H1 (cell line): ENCODE data around the gene DDX41. TPM values are rescaled to one million over a fixed set of nuclear protein-coding genes. Genes with fewer than 3 reads are reported as not detected.
A peak's percentile ranks its signal among the peaks of the same experiment; 100 is the strongest.

Source experiments
- BACH1 ChIP-seq: IDR thresholded peaks from 2 replicates; pipeline ENCODE4 v1.6.1; 2012; ENCODE audit warnings: low read length, improper control_type of control experiment
- BRCA1 ChIP-seq: IDR thresholded peaks from 2 replicates; pipeline ENCODE4 v1.6.1; 2012; ENCODE audit warnings: low read depth, low read length, improper control_type of control experiment
- CBX5 ChIP-seq: fragments of 300-800, 300-1000 bp; sonication (generic); IDR thresholded peaks from 2 replicates; pipeline ENCODE4 v1.7.1; 2016; ENCODE audit warnings: antibody characterized with exemption, low read length, low read depth
- CEBPB ChIP-seq: IDR thresholded peaks from 2 replicates; pipeline ENCODE4 v1.6.1; 2012; ENCODE audit warnings: low read depth, low read length
- CHD1 ChIP-seq: IDR thresholded peaks from 2 replicates; pipeline ENCODE4 v1.6.1; 2012; ENCODE audit warnings: low read depth, low read length, improper control_type of control experiment
- CREB1 ChIP-seq: IDR thresholded peaks from 2 replicates; pipeline ENCODE4 v1.6.1; 2012; ENCODE audit warnings: inconsistent platforms
- EZH2 ChIP-seq: fragments of 200-600 bp; sonication (generic); IDR thresholded peaks from 2 replicates; pipeline ENCODE4 v1.7.1; 2012; ENCODE audit warnings: low read depth, mild to moderate bottlenecking, moderate library complexity, low read length, inconsistent platforms; ENCODE audit not compliant: severe bottlenecking
- GABPA ChIP-seq: IDR thresholded peaks from 2 replicates; pipeline ENCODE4 v1.6.1; 2011; ENCODE audit warnings: mild to moderate bottlenecking, low read length, moderate library complexity, borderline replicate concordance; ENCODE audit not compliant: insufficient read depth
- GTF2F1 ChIP-seq: IDR thresholded peaks from 2 replicates; pipeline ENCODE4 v1.6.1; 2012; ENCODE audit warnings: low read depth, low read length, improper control_type of control experiment, borderline replicate concordance
- POLR2AphosphoS5 ChIP-seq: IDR thresholded peaks from 2 replicates; pipeline ENCODE4 v1.6.1; 2011; ENCODE audit warnings: low read depth, low read length
- RAD21 ChIP-seq, 2 experiments: IDR thresholded peaks in 1 of 2; conservative IDR thresholded peaks in 1 of 2; 2 replicates each; pipeline ENCODE4 v1.6.1; 2011; ENCODE audit warnings: low read depth in 2 of 2, low read length in 2 of 2, improper control_type of control experiment in 1 of 2, inconsistent platforms in 1 of 2, mild to moderate bottlenecking in 1 of 2, moderate library complexity in 1 of 2
- RFX5 ChIP-seq: IDR thresholded peaks from 2 replicates; pipeline ENCODE4 v1.6.1; 2011; ENCODE audit warnings: low read depth, low read length, improper control_type of control experiment, borderline replicate concordance
- RNF2 ChIP-seq: fragments of 200-900, 300-1000 bp; sonication (generic); IDR thresholded peaks from 2 replicates; pipeline ENCODE4 v1.7.1; 2016; ENCODE audit warnings: borderline replicate concordance, low read depth, mild to moderate bottlenecking, antibody characterized with exemption, low read length; ENCODE audit not compliant: poor library complexity, severe bottlenecking; ENCODE audit errors: missing control alignments
- SIN3A ChIP-seq, 2 experiments: IDR thresholded peaks in 1 of 2; conservative IDR thresholded peaks in 1 of 2; 2 replicates each; pipeline ENCODE4 v1.6.1; 2011 to 2012; ENCODE audit warnings: low read length in 2 of 2, improper control_type of control experiment in 1 of 2, low read depth in 1 of 2, mild to moderate bottlenecking in 1 of 2
- SP2 ChIP-seq: IDR thresholded peaks from 2 replicates; pipeline ENCODE4 v1.6.1; 2012; ENCODE audit warnings: mild to moderate bottlenecking, low read length, inconsistent platforms
- TCF12 ChIP-seq: IDR thresholded peaks from 2 replicates; pipeline ENCODE4 v1.6.1; 2011; ENCODE audit warnings: low read depth, mild to moderate bottlenecking, low read length
- TEAD4 ChIP-seq: IDR thresholded peaks from 2 replicates; pipeline ENCODE4 v1.6.1; 2012; ENCODE audit warnings: low read depth, low read length, inconsistent platforms, mixed read lengths
- polyA plus RNA-seq, 7 experiments: library from polyadenylated mRNA; depleted of rRNA in 3 of 7; stranded (reverse) in 5 of 7; unstranded in 2 of 7; fragments of >200 nt in 5 of 7; fragments of 200-250 nt in 2 of 7; gene quantifications; 1 replicate in 5 of 7; 2 replicates in 1 of 7; 4 replicates in 1 of 7; pipeline versions ENCODE4 v1.2.1 to v1.2.3, GENCODE V29; 2011 to 2013; ENCODE audit warnings: missing spikeins in 2 of 7, mixed read lengths in 2 of 7
- total RNA-seq: library from RNA; stranded (reverse); fragmentation: NEBNext Ultra II Directional; extraction: Animal tissue kit (Norgen Biotek cat#: 25700); gene quantifications from 2 replicates; pipeline ENCODE4 v1.2.1, GENCODE V29; 2021

DDX41 gene
- total and polyA plus RNA-seq, 2 of the 8 experiments (the other 6 are each of a cell fraction or from before 2014, with no cell fraction given) = 102 to 135 TPM

GRCh38 chr5:177491429-177491945 lies 25.3 kb downstream of the DDX41 start (continued):
- 0 out of 2 replicates have a peak, but pooled peaks have one; percentile 9 for TF ChIP-seq TEAD4
- no peak; the same call in 1 of the 2 replicates for TF ChIP-seq CEBPB
- TF ChIP-seq RAD21 (IDR thresholded peaks at IDR 0.05 in 1 of 2, conservative IDR thresholded peaks at IDR 0.05 in 1 of 2; ENCODE audit: low read depth in 2 of 2, low read length in 2 of 2) = peak; percentile 54 to 72
- no peak for TF ChIP-seq CHD1
- TF ChIP-seq GTF2F1 = no peak
- TF ChIP-seq SIN3A (conservative IDR thresholded peaks at IDR 0.05 in 1 of 2, IDR thresholded peaks at IDR 0.05 in 1 of 2; ENCODE audit: low read depth in 1 of 2, low read length in 2 of 2) = peak in 1 of 2 experiments; percentile 68; a peak in 1 of 4 replicates
- peak; percentile 78 for TF ChIP-seq CREB1
- no peak for TF ChIP-seq EZH2
- TF ChIP-seq BACH1 = no peak
- TF ChIP-seq RFX5 = 0 out of 2 replicates have a peak, but pooled peaks have one; percentile 14
- 0 out of 2 replicates have a peak, but pooled peaks have one; percentile 18 for TF ChIP-seq TCF12
- no peak for TF ChIP-seq SP2
- peak; percentile 79; the same call in 1 of the 2 replicates for TF ChIP-seq GABPA
- no peak for TF ChIP-seq CBX5
- peak; percentile 36; the same call in 1 of the 2 replicates for TF ChIP-seq POLR2AphosphoS5
- no peak for TF ChIP-seq RNF2
- no peak for TF ChIP-seq BRCA1
